ENCODE measurements around the gene FAM169A.

DNA sequence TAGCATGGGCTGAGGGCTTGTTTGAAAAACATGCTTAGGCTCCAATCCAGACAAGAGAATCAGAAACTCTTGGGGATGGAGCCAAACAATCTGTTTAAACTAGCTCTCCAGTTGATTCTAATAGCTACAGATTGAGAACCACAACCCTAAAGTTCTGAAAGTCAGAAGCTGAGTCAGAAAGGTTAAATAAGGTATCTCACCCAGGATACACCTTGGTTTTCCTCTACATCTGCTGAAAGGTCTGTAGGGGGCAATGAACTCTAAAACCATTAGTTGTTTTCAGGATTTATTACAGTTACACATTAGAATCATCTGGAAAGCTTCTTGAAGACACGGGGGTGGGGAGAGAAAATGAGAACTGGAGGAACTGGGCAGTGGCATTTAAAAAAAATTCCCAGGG, 104.9 kb downstream of the FAM169A start:
- TF ChIP-seq, protein P1, sequence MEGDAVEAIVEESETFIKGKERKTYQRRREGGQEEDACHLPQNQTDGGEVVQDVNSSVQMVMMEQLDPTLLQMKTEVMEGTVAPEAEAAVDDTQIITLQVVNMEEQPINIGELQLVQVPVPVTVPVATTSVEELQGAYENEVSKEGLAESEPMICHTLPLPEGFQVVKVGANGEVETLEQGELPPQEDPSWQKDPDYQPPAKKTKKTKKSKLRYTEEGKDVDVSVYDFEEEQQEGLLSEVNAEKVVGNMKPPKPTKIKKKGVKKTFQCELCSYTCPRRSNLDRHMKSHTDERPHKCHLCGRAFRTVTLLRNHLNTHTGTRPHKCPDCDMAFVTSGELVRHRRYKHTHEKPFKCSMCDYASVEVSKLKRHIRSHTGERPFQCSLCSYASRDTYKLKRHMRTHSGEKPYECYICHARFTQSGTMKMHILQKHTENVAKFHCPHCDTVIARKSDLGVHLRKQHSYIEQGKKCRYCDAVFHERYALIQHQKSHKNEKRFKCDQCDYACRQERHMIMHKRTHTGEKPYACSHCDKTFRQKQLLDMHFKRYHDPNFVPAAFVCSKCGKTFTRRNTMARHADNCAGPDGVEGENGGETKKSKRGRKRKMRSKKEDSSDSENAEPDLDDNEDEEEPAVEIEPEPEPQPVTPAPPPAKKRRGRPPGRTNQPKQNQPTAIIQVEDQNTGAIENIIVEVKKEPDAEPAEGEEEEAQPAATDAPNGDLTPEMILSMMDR (IDR thresholded peaks at IDR 0.05) = no peak
- no peak for TF ChIP-seq POLR2A (IDR thresholded peaks at IDR 0.05)
